NCI-H526 (cell line): Measurements from ENCODE around the gene ABHD6.
"Not testable (repeated sequence)": the region's sequence is repeated elsewhere in the genome, so short reads cannot be mapped to it uniquely, and the experiment has no call there.

Experiments
- DNase-seq, 2 experiments: peaks; one replicate each; lab custom pipeline; 2025; lab: John Stamatoyannopoulos, UW

ABHD6 gene

DNA sequence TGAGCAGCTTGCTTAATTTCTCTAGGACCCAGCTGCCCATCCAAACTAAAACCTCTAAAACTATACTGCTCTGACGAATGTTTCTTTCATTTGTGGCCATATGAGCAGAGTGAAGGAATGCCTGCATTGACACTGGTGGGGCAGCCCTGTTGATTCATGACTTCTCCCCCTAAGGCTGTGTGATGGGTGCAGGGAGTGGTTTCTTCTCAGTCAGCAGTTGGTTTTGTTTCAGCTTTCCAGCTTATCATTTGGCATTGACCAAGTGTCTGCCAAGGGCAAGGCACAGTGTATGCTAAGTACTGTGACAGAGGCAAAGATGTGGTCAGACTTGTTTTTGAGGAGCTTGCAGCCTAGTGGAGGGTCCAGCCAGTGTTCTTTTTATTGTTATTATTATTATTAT is 4.7 kb downstream of the ABHD6 start:
- DNase-seq: no peak

- DNase-seq: not testable (repeated sequence)
Measured at GRCh38 chr3:58242860-58243259, 5.3 kb downstream of the ABHD6 start.

GRCh38 chr3:58243976-58244585 is 6.5 kb downstream of the ABHD6 start:
- DNase-seq: no peak

DNA sequence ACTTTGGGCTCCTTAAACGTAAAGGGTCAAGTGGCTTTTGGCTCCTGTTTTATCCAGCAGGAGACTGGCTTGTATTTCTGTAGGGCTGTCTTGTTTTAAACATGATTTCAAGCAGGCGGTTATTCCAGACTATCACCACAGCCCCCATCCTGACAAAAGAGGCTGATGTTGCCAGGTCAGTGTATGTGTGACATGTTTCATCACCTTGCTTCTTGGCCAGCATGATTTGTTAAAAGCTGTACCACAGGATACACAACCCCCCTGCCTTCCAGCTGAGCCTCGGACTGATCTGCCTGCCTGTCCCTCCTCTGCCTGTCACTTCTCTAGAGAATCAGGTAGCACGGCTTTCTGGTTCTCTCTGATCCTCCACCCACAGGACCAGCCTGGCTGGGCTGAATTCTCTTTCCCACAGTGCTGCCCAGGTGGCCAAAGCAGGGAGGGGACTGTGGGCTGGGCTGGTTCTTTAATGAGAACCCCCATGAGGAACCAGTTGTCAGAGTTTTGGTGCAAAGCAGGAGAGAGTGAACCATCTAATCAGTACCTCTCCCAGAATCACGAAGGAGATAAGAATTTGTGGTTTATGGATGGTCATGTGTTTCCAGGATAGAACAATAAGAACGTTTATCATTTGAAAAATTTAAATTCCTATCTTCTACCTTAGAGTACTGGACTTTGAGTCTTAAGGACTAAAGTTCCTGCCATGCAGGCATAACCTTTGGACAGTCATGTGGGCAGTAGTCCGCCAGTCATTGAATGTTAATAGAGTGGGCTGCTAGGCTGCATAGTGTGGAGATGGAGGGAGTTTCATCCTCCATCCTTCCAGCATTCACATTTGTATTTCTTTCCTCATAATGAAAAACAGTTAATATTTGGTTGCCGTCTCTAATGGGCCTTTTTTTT is 8.8 kb downstream of the ABHD6 start:
- DNase-seq: no peak

DNA sequence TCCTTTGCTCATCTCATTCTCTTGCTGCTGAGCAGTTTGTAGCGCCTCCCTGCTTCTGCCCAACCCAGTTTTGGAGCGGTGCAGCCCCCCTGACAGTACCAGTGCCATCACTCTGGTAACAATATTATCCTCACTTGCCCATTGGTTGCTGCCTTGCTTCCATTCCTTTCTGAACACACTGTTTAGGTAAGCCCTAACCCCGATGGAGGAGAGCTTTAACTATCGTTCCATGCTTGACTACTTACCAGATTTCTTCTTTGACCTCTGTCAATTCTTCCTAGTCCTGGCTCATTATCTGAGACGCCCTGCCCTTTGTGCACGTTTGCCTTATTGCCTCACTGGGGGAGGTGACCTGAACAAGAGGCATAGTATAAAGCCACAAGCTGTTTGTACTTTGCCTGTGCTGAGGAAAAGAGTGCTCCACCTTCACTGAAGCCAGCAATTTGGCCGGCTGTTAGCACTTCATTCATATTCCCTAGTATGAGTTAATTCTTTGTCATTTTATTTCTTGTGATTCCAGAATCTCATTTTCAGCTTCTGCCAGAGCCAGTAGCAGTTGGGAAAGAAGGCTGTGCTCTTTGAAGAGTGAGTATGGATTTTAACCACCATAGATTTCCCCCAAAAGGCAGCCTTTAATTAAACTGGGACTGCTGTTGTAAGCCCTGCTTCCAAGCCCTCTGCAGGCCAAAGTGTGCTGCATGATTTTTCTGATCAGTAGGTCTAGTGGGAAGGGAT is 11.9 kb downstream of the ABHD6 start:
- no peak for DNase-seq

- no peak for DNase-seq
Measured at GRCh38 chr3:58250093-58250707, 12.6 kb downstream of the ABHD6 start.

- DNase-seq: no peak
Measured at GRCh38 chr3:58251631-58252035, 14.0 kb downstream of the ABHD6 start.

- DNase-seq: no peak
Measured at GRCh38 chr3:58254144-58254543, 16.6 kb downstream of the ABHD6 start.

DNA sequence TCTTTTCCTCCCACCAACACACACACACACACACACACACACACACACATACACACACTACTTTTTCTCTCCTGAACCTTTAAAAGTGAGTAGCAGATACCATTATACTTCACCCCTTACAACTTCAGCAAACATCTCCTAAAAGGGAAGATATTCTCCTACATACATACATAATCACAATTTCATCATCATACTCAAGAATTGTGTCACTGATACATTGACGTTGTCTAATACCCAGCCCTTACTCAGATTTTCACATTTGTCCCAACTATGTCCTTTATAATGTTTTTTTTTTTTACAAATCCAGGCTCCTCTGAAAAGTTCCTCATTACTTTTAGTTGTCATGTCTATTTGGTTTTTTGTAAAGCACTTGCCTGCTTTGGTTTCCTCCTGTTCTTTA is 18.5 kb downstream of the ABHD6 start:
- no peak for DNase-seq

- no peak for DNase-seq
Measured at GRCh38 chr3:58256511-58256910, 18.9 kb downstream of the ABHD6 start.

DNA sequence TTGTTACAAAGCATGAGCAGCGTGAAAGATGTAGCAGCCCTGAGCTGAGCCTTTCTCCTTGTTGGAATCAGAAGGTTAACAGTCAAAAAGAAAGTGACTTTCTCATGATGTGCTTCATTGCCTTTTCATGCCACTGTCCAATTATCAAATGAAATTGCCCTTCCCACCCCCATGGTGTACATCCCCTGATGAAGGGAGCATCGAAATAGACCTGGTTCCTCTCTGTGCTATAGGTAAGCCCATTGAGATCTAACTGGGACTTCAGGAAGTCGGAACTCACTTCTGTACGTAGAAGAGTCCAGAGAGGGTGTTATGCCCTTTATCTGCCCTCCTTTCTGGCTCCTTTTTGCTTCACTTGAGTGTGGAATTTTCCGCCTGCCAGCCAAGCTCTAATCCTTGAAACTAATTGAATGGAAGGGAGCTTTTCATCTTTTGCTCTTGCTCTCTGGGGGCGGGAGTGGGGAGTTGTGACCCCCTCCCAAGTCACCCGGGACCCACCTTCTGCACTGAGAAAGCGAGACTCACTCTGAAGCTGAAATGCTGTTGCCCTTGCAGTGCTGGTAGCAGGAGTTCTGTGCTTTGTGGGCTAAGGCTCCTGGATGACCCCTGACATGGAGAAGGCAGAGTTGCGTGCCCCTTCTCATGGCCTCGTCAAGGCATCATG is 20.9 kb downstream of the ABHD6 start:
- DNase-seq: no peak

- DNase-seq: no peak
Measured at GRCh38 chr3:58260261-58260731, 22.7 kb downstream of the ABHD6 start.

- no peak for DNase-seq
Measured at GRCh38 chr3:58260733-58261132, 23.1 kb downstream of the ABHD6 start.

DNA sequence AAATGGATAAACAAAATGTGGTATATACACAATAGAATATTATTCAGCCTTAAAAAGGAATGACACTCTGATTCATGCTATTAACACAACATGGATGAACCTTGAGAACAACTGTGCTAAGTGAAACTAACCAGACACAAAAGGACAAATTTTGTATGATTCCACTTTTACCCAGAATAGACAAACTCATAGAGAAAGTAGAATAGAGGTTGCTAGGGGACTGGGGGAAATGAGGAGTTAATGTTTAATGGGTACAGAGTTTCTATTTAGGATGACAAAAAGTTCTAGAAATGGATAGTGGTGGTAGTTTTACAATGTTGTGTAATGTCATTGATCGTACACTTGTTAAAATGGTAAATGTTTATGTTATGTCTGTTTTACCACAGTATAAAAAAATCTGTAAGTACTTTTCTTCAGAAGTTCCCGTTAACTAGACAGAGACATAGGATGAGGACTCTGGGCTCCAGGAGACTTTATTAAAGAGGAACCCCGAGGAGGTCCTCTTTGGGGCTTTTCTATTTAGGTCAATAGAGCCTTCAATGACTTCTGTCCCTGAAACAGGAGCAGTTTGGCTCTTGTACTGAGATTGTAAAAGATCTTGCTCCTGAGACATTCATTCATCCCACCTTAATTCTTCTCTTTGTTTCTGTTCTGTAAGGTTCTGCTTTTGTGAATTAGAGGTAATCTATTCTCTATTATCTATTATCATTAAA is 24.5 kb downstream of the ABHD6 start:
- no peak for DNase-seq

DNA sequence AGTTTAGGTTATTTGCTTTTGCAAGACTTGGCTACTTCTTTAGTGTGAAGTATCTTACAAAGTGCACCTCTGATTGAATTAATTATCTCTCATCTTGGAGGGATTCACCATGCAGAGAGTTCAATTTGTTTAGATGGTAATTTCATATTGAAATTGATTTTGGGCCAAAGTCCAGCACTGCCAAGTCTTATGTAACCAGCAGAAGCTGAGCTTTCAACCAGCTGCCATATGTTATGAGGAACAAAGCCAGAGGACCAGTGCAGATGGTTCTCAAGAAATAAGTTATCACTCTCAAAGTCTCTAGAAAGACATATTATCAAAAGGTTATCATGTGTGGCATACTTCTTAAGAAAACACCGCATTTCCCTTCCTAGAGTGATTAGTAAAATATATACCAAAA is 29.0 kb downstream of the ABHD6 start:
- DNase-seq: no peak

- not testable (repeated sequence) for DNase-seq
Measured at GRCh38 chr3:58267543-58267942, 30.0 kb downstream of the ABHD6 start.

DNA sequence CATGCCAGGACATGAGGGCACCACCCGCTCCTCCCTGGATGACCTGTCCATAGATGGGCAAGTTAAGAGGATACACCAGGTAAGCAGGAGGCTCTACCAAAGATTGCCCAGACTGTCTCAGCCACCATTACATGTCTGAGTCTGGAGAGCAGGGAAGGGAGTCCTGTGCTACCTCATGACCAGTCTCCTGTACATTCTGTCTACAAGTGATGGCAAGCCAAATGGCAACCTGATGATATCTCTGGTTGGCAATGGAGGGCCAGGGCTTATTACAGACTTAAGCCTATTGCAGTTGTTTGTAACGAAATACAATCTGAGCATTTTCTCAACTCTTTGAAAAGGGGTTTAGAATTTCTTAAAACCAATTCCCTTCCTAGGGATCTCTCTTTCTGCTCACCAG is 31.8 kb downstream of the ABHD6 start:
- DNase-seq: no peak

GRCh38 chr3:58270485-58270884 is 32.9 kb downstream of the ABHD6 start:
- DNase-seq: no peak

DNA sequence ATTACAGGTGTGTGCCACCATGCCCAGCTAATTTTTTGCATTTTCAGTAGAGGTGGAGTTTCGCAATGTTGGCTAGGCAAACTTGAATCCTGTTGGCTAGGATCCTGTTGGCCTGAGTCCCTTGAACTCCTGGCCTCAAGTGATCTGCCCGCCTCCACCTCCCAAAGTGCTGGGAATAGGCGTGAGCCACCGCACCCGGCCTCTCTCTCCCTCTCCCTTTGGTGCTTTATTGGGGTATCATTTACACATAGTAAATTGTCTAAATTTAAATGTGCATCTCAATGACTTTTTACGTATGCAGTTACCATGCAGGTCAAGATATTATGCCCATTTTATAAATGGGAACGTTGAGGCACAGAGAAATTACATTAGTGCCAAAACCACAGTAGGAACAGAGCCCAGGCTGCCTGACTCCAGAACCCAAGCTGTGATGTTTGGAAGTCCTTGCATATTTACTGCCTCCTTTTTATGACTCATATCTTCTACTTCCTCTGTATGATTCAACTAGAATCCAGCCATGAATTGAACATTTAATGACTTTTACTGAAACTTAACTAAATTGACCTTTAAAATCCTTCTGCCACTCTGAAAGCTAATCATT is 34.4 kb downstream of the ABHD6 start:
- no peak for DNase-seq

DNA sequence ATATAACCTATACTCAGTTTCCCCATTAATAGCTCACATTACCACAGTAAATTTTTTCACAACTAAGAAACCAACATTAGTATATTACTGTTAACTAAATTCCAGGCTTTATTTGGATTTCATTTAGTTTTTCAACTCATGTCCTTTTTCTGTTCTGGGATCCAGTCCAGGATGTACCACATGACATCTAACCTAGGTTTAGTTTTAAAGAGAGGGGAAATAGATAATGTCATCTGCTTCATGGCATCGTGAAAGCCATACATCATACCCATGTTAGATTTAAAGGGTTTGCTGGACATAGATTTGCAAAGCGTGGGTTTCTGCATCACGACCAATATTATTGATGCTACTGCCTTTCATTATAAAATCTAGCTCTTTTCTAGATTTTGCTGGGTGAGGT is 35.3 kb downstream of the ABHD6 start:
- no peak for DNase-seq

GRCh38 chr3:58273362-58273761 is 35.8 kb downstream of the ABHD6 start:
- not testable (repeated sequence) for DNase-seq
